Activated CD4-positive, alpha-beta T cell treated with anti-CD3 and anti-CD28 coated beads for 24 hours (primary cell): Measurements from ENCODE around the gene MUC7.
A peak's percentile ranks its signal among the peaks of the same experiment; 100 is the strongest.
"Not testable (repeated sequence)": the region's sequence is repeated elsewhere in the genome, so short reads cannot be mapped to it uniquely, and the experiment has no call there.

Experiments
- DNase-seq, 2 donors: peaks; one replicate each; pipeline ENCODE4 v3.0.0-alpha.2; 2020; ENCODE audit warnings: low read depth in 2 of 2

Gene MUC7

GRCh38 chr4:70471897-70472296, at the start of gene MUC7:
TSS of gene MUC7 (plus strand) at chr4:70472197. CDS start at chr4:70474022, 1,825 bp downstream.
- DNase-seq: no peak

- DNase-seq: no peak
Observed at GRCh38 chr4:70425306-70425705, 46.7 kb upstream of the MUC7 start.

- DNase-seq: no peak
Observed at GRCh38 chr4:70426789-70427188, 45.2 kb upstream of the MUC7 start.

GRCh38 chr4:70437197-70437596, 34.8 kb upstream of the MUC7 start:
- no peak for DNase-seq

GRCh38 chr4:70442474-70442873, 29.5 kb upstream of the MUC7 start:
- DNase-seq: no peak

GRCh38 chr4:70443329-70443728, 28.7 kb upstream of the MUC7 start:
- DNase-seq: no peak

GRCh38 chr4:70449220-70449619, 22.8 kb upstream of the MUC7 start:
- no peak for DNase-seq

- no peak for DNase-seq
Observed at GRCh38 chr4:70452946-70453345, 19.1 kb upstream of the MUC7 start.

- DNase-seq: no peak
Observed at GRCh38 chr4:70463335-70463734, 8.7 kb upstream of the MUC7 start.

- DNase-seq: no peak
Observed at GRCh38 chr4:70473679-70474078, 1.7 kb downstream of the MUC7 start.

GRCh38 chr4:70488748-70489147, 16.8 kb downstream of the MUC7 start:
- DNase-seq: no peak

- DNase-seq: no peak
Observed at GRCh38 chr4:70496231-70496630, 24.2 kb downstream of the MUC7 start.

- not testable (repeated sequence) for DNase-seq
Observed at GRCh38 chr4:70501838-70502237, 29.8 kb downstream of the MUC7 start.

GRCh38 chr4:70504733-70505132, 32.7 kb downstream of the MUC7 start:
- no peak for DNase-seq

GRCh38 chr4:70505151-70505748, 33.3 kb downstream of the MUC7 start:
- peak; percentile 31 to 38 for DNase-seq

- DNase-seq: no peak
Observed at GRCh38 chr4:70508801-70509200, 36.8 kb downstream of the MUC7 start.

GRCh38 chr4:70511365-70511764, 39.4 kb downstream of the MUC7 start:
- no peak for DNase-seq

GRCh38 chr4:70515367-70516250, 43.6 kb downstream of the MUC7 start:
- DNase-seq: no peak

GRCh38 chr4:70518269-70518668, 46.3 kb downstream of the MUC7 start, which contains the start of gene AMTN:
TSS of gene AMTN (plus strand) at chr4:70518569. CDS start at chr4:70518778, 209 bp downstream.
- no peak for DNase-seq

- DNase-seq: no peak
Observed at GRCh38 chr4:70518716-70519115, 46.7 kb downstream of the MUC7 start.

- DNase-seq: no peak
Observed at GRCh38 chr4:70522626-70523025, 50.6 kb downstream of the MUC7 start.

- DNase-seq: no peak
Observed at GRCh38 chr4:70530997-70531396, 59.0 kb downstream of the MUC7 start.

- DNase-seq: no peak
Observed at GRCh38 chr4:70531981-70532380, 60.0 kb downstream of the MUC7 start.
